ENCODE data around the gene GEMIN7.
"Not testable (repeated sequence)": the region's sequence is repeated elsewhere in the genome, so short reads cannot be mapped to it uniquely, and the experiment has no call there.

Gene GEMIN7

DNA sequence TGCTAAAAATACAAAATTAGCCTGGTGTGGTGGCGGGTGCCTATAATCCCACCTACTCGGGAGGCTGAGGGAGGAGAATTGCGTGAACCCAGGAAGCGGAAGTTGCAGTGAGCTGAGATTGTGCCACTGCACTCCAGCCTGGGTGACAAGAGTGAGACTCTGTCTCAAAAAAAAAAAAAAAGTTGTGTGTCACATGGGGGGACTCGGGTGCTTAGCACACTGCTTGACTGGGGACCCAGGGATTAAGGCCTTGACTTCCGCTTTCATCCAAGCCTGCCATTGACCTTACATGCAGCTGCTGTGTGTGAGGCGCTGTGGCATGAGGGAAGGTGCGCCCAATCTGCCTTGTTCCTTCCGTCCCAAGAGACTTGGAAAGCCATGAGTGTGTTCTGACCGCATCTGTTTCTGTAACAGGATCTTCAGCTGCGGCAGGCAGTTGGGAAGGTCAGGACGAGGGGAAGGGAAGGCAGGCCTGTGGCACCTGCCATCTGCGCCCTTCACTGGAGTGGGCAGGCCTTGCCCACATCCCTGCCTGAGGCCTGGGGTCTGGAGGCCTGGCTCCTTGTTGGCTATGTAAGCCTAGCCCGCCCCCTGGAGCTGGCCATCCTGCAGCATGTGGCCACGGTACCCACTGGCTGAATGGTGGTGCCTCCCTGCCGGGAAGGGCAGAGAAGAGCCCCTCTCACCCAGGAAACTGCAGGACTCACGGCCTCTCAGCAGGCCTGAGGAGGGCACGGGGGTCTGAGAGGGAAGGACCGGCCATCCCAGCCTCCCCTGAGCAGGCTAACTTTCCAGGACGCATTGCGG is 37.0 kb downstream of the GEMIN7 start:
- no peak overlapping the region for H3K27ac ChIP-seq (ENCODE audit: low read depth, low read length)
- no CpG with 5 or more reads among the region's 21 CpGs for WGBS (ENCODE audit: extremely low coverage, insufficient coverage, low lambda C conversion rate)
- H3K4me1 ChIP-seq (ENCODE audit: control insufficient read depth, low read depth, low read length): no peaks in the 10 kb centered on the region
- H3K4ac ChIP-seq (ENCODE audit: low read depth, low read length): no peak overlapping the region
- H2BK5ac ChIP-seq (ENCODE audit: low read length): no peak overlapping the region
- H3K27me3 ChIP-seq (ENCODE audit: insufficient read depth, low read length, poor library complexity): no peaks in the 10 kb centered on the region
- DNase-seq: no peak
- no peak overlapping the region for H3K4me2 ChIP-seq (ENCODE audit: low read length)
- no peaks in the 10 kb centered on the region for H3K36me3 ChIP-seq (ENCODE audit: control insufficient read depth, insufficient read depth, low read length)
- H3K56ac ChIP-seq (ENCODE audit: low read length): no peak overlapping the region
- no peak overlapping the region for H2BK15ac ChIP-seq (replicated peaks; ENCODE audit: low read depth)
- H3K9ac ChIP-seq (ENCODE audit: low read length): no peak overlapping the region
- peaks cover 28% of the 10 kb centered on the region for H3K79me2 ChIP-seq (ENCODE audit: control insufficient read depth, insufficient read depth, low read length)
- peaks cover 38% of the 10 kb centered on the region for H3K79me1 ChIP-seq (ENCODE audit: low read length)
- H2BK120ac ChIP-seq (ENCODE audit: low read depth, low read length): no peak overlapping the region
- H2AK5ac ChIP-seq (ENCODE audit: low read length): no peak overlapping the region
- H3K23ac ChIP-seq (ENCODE audit: low read length): no peak overlapping the region
- no peak overlapping the region for H4K8ac ChIP-seq (ENCODE audit: low read depth, low read length)
- H4K5ac ChIP-seq (ENCODE audit: low read length): no peak overlapping the region
- no peak overlapping the region for H3K18ac ChIP-seq (ENCODE audit: low read length)
- no peak overlapping the region for H3K4me3 ChIP-seq (ENCODE audit: low read length)

GRCh38 chr19:45117167-45117594 is 38.1 kb downstream of the GEMIN7 start:
- no peak for DNase-seq
- Histone ChIP-seq H3K27ac (ENCODE audit: low read depth, low read length) (no peak overlapping the region), H3K18ac (ENCODE audit: low read length) (no peak overlapping the region), H3K36me3 (ENCODE audit: control insufficient read depth, insufficient read depth, low read length) (no peaks in the 10 kb centered on the region), H3K23ac (ENCODE audit: low read length) (no peak overlapping the region), H2BK5ac (ENCODE audit: low read length) (no peak overlapping the region), H3K4me1 (ENCODE audit: control insufficient read depth, low read depth, low read length) (no peaks in the 10 kb centered on the region), H3K79me2 (ENCODE audit: control insufficient read depth, insufficient read depth, low read length) (peaks cover 30% of the 10 kb centered on the region), H2BK15ac (replicated peaks; ENCODE audit: low read depth) (no peak overlapping the region), H2BK120ac (ENCODE audit: low read depth, low read length) (no peak overlapping the region), H4K5ac (ENCODE audit: low read length) (no peak overlapping the region), H3K9ac (ENCODE audit: low read length) (no peak overlapping the region), H3K79me1 (ENCODE audit: low read length) (peaks cover 36% of the 10 kb centered on the region), H2AK5ac (ENCODE audit: low read length) (no peak overlapping the region), H4K8ac (ENCODE audit: low read depth, low read length) (no peak overlapping the region), H3K4ac (ENCODE audit: low read depth, low read length) (no peak overlapping the region), H3K27me3 (ENCODE audit: insufficient read depth, low read length, poor library complexity) (no peaks in the 10 kb centered on the region), H3K4me3 (ENCODE audit: low read length) (no peak overlapping the region), H3K56ac (ENCODE audit: low read length) (no peak overlapping the region), H3K4me2 (ENCODE audit: low read length) (no peak overlapping the region)
- no CpG with 5 or more reads among the region's 16 CpGs for WGBS (ENCODE audit: extremely low coverage, insufficient coverage, low lambda C conversion rate)

GRCh38 chr19:45117671-45118070 is 38.6 kb downstream of the GEMIN7 start:
- H3K23ac ChIP-seq (ENCODE audit: low read length): no peak overlapping the region
- H2BK5ac ChIP-seq (ENCODE audit: low read length): no peak overlapping the region
- H4K5ac ChIP-seq (ENCODE audit: low read length): no peak overlapping the region
- no peak overlapping the region for H3K56ac ChIP-seq (ENCODE audit: low read length)
- no peak overlapping the region for H2BK120ac ChIP-seq (ENCODE audit: low read depth, low read length)
- no peaks in the 10 kb centered on the region for H3K27me3 ChIP-seq (ENCODE audit: insufficient read depth, low read length, poor library complexity)
- no peak overlapping the region for H4K8ac ChIP-seq (ENCODE audit: low read depth, low read length)
- no peaks in the 10 kb centered on the region for H3K4me1 ChIP-seq (ENCODE audit: control insufficient read depth, low read depth, low read length)
- no peak overlapping the region for H3K18ac ChIP-seq (ENCODE audit: low read length)
- no peak overlapping the region for H3K4me3 ChIP-seq (ENCODE audit: low read length)
- H3K27ac ChIP-seq (ENCODE audit: low read depth, low read length): no peak overlapping the region
- H3K36me3 ChIP-seq (ENCODE audit: control insufficient read depth, insufficient read depth, low read length): no peaks in the 10 kb centered on the region
- no peak overlapping the region for H3K9ac ChIP-seq (ENCODE audit: low read length)
- H2BK15ac ChIP-seq (replicated peaks; ENCODE audit: low read depth): no peak overlapping the region
- DNase-seq: no peak
- no CpG with 5 or more reads among the region's 12 CpGs for WGBS (ENCODE audit: extremely low coverage, insufficient coverage, low lambda C conversion rate)
- H3K4me2 ChIP-seq (ENCODE audit: low read length): no peak overlapping the region
- no peak overlapping the region for H3K4ac ChIP-seq (ENCODE audit: low read depth, low read length)
- no peak overlapping the region for H2AK5ac ChIP-seq (ENCODE audit: low read length)
- peaks cover 36% of the 10 kb centered on the region for H3K79me1 ChIP-seq (ENCODE audit: low read length)
- peaks cover 28% of the 10 kb centered on the region for H3K79me2 ChIP-seq (ENCODE audit: control insufficient read depth, insufficient read depth, low read length)

DNA sequence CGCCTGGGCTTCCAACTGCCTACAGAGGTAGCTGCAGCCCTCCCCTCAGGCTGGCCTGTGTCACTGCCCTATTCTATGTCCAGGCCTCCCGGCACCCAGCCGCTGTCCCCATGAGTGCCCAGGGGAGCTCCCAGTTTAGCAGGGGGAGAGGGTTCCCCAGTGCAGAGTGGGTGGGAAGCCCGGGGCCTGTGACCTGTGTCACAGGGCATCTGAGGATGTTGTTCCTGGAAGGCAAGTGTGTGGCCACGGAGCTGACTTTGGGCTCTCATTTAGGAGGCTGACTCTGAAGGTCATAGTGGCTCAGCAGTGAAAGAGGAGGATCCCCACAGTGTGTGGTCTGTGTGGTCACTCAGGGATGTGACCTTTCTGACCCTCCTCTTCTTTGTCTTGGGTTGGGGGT is 39.0 kb downstream of the GEMIN7 start:
- DNase-seq: no peak
- Histone ChIP-seq H4K8ac (ENCODE audit: low read depth, low read length) (no peak overlapping the region), H4K5ac (ENCODE audit: low read length) (no peak overlapping the region), H2AK5ac (ENCODE audit: low read length) (no peak overlapping the region), H3K4me1 (ENCODE audit: control insufficient read depth, low read depth, low read length) (no peaks in the 10 kb centered on the region), H3K4me3 (ENCODE audit: low read length) (no peak overlapping the region), H2BK120ac (ENCODE audit: low read depth, low read length) (no peak overlapping the region), H3K79me2 (ENCODE audit: control insufficient read depth, insufficient read depth, low read length) (peaks cover 24% of the 10 kb centered on the region), H3K56ac (ENCODE audit: low read length) (no peak overlapping the region), H3K9ac (ENCODE audit: low read length) (no peak overlapping the region), H3K36me3 (ENCODE audit: control insufficient read depth, insufficient read depth, low read length) (no peaks in the 10 kb centered on the region), H3K79me1 (ENCODE audit: low read length) (peaks cover 33% of the 10 kb centered on the region), H2BK15ac (replicated peaks; ENCODE audit: low read depth) (no peak overlapping the region), H2BK5ac (ENCODE audit: low read length) (no peak overlapping the region), H3K27me3 (ENCODE audit: insufficient read depth, low read length, poor library complexity) (no peaks in the 10 kb centered on the region), H3K23ac (ENCODE audit: low read length) (no peak overlapping the region), H3K27ac (ENCODE audit: low read depth, low read length) (no peak overlapping the region), H3K4ac (ENCODE audit: low read depth, low read length) (no peak overlapping the region), H3K18ac (ENCODE audit: low read length) (no peak overlapping the region), H3K4me2 (ENCODE audit: low read length) (no peak overlapping the region)
- WGBS (ENCODE audit: extremely low coverage, insufficient coverage, low lambda C conversion rate): no CpG with 5 or more reads among the region's 5 CpGs

DNA sequence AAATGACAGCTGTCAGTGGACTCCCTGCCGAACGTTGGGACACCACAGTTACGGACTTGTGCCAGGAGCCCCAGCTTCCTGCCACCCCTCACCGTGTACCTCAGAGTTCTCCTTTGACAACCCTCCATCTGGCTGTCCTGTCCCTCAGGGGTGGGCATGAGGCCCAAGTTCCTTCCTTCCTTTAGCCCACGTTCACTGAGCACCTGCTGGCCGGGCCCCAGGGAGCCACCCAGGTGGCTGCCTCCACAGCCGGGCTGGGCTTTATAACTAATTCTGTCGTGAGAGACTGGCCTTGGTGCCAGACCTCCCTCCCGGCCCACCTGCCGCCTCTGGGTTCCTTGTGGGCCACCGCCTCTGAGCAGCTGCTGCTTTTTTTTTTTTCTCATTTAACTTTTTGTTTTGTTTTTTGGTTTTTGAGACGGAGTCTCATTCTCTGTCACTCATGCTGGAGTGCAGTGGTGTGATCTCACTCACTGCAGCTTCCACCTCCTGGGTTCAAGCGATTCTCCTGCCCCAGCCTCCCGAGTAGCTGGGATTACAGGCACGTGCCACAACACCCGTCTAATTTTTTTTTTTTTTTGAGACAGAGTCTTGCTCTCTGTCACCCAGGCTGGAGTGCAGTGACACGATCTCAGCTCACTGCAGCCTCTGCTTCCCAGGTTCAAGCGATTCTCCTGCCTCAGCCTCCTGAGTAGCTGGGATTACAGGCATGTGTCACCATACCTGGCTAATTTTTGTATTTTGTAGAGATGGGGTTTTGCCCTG is 39.7 kb downstream of the GEMIN7 start:
- not testable (repeated sequence) for H4K8ac ChIP-seq (ENCODE audit: low read depth, low read length); H2AK5ac ChIP-seq (ENCODE audit: low read length); H3K18ac ChIP-seq (ENCODE audit: low read length); H3K9ac ChIP-seq (ENCODE audit: low read length); H3K56ac ChIP-seq (ENCODE audit: low read length); H2BK15ac ChIP-seq (replicated peaks; ENCODE audit: low read depth); DNase-seq; H2BK5ac ChIP-seq (ENCODE audit: low read length); H4K5ac ChIP-seq (ENCODE audit: low read length); H3K4ac ChIP-seq (ENCODE audit: low read depth, low read length); H3K27me3 ChIP-seq (ENCODE audit: insufficient read depth, low read length, poor library complexity); H3K4me3 ChIP-seq (ENCODE audit: low read length); H3K27ac ChIP-seq (ENCODE audit: low read depth, low read length); H3K4me1 ChIP-seq (ENCODE audit: control insufficient read depth, low read depth, low read length); H3K36me3 ChIP-seq (ENCODE audit: control insufficient read depth, insufficient read depth, low read length); H3K4me2 ChIP-seq (ENCODE audit: low read length); H3K23ac ChIP-seq (ENCODE audit: low read length); H2BK120ac ChIP-seq (ENCODE audit: low read depth, low read length)
- WGBS (ENCODE audit: extremely low coverage, insufficient coverage, low lambda C conversion rate): no CpG with 5 or more reads among the region's 18 CpGs
- Histone ChIP-seq H3K79me1 (ENCODE audit: low read length) (peaks cover 32% of the 10 kb centered on the region), H3K79me2 (ENCODE audit: control insufficient read depth, insufficient read depth, low read length) (peaks cover 23% of the 10 kb centered on the region)

All from mesendoderm (in vitro differentiated cells).